AG09319 (cell line): Measurements from ENCODE around the gene CDH22.

Source experiments
- DNase-seq: peaks from one replicate; pipeline ENCODE4 v3.0.0-alpha.2; 2010; ENCODE audit warnings: low read depth; ENCODE audit errors: extremely low read depth
- TF ChIP-seq, protein P1 (sequence below): IDR thresholded peaks from 2 replicates; pipeline ENCODE4 v1.5.1; 2011; ENCODE audit warnings: low read depth, mild to moderate bottlenecking, inconsistent platforms, low read length, moderate library complexity

Gene CDH22

DNA sequence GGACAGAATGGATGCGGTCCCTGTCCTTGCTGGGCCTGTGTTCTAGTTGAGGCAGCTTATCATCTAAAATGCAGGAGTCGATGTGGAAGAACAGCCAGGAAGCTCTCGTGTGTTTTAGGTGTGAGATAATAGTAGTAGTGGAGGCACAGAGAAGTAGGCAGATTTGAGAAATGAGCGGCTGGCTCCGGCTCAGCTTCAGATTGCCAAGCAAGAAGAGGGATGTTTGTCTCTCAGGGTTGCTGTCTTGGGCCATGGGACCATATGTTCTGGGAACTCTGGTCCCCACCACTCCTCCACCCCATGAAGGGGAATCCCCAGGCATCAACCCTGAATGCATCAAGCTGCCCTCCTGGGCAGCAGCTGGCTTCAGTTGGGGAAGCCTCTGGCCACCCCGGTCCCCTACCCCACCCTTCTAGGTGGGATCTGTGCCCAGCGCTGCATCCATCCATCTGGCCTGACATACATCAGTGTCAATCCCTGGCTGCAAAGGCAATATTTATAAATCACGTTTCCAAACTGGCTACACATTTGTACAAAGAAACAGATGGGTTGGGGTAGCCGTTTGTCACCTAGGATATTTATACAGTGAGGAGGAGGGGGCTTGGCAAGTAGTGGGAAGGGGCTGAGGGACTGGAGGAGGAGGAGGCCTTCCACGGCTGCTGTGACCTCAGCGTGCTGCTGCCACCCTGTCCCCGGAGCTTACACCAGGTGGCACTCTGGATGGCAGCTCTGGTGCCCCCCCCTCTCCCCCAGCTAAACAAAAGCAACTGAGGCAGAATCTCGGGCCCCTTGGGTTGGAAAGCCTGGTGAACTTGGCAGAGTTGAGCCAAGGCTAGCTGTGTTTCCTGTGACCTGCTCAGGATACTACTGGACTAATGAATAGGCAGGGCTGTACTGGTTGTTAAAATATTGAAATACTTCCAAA is 125.8 kb downstream of the CDH22 start:
- TF ChIP-seq, protein P1, sequence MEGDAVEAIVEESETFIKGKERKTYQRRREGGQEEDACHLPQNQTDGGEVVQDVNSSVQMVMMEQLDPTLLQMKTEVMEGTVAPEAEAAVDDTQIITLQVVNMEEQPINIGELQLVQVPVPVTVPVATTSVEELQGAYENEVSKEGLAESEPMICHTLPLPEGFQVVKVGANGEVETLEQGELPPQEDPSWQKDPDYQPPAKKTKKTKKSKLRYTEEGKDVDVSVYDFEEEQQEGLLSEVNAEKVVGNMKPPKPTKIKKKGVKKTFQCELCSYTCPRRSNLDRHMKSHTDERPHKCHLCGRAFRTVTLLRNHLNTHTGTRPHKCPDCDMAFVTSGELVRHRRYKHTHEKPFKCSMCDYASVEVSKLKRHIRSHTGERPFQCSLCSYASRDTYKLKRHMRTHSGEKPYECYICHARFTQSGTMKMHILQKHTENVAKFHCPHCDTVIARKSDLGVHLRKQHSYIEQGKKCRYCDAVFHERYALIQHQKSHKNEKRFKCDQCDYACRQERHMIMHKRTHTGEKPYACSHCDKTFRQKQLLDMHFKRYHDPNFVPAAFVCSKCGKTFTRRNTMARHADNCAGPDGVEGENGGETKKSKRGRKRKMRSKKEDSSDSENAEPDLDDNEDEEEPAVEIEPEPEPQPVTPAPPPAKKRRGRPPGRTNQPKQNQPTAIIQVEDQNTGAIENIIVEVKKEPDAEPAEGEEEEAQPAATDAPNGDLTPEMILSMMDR: no peak
- DNase-seq: no peak

GRCh38 chr20:46179862-46180261 is 128.4 kb downstream of the CDH22 start:
- TF ChIP-seq, protein P1: no peak
- DNase-seq: no peak

- TF ChIP-seq, protein P1: no peak
- no peak for DNase-seq
Observed at GRCh38 chr20:46178891-46179290, 129.4 kb downstream of the CDH22 start.

DNA sequence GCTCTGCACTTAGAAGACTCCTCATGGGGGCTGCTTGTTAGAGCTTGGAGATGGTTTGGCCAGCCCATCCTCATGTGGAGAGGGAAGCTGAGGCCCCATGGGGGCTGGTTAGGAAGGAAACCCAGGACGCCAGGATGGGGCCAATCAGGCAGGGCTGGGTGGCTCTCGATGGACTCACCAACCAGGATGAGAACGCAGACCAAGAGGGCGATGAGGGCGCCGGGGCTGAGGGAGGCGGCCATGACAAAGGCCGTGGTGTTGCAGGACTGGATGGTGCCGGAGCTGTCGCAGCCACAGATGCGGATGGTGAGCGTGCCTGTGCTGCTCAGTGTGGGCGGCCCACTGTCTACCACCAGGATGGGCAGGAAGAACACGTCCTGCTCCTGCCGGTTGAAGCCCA is 130.5 kb downstream of the CDH22 start:
- no peak for DNase-seq

GRCh38 chr20:46176739-46177378 is 131.4 kb downstream of the CDH22 start:
- no peak for DNase-seq

More for the DNA sequence above, 130.5 kb downstream of the CDH22 start:
- TF ChIP-seq, protein P1: no peak

GRCh38 chr20:46175127-46175494 is 133.2 kb downstream of the CDH22 start:
- TF ChIP-seq, protein P1: no peak
- DNase-seq: no peak

More at GRCh38 chr20:46176739-46177378, 131.4 kb downstream of the CDH22 start:
- TF ChIP-seq, protein P1: no peak
